Cardiac muscle cell (in vitro differentiated cells and primary cell): Measurements from ENCODE around the gene CSNK2B. TPM values are rescaled to one million over a fixed set of nuclear protein-coding genes. Genes with fewer than 3 reads are reported as not detected.

Source experiments
- DNase-seq, 2 donors: peaks; one replicate each; pipeline versions ENCODE4 v3.0.0 to v3.0.0-alpha.2; 2010 to 2017; ENCODE audit warnings: low read depth in 1 of 2, low spot score in 1 of 2
- H3K27ac ChIP-seq: fragments of 200-600 bp; sonication (generic); 2 replicates; pipeline ENCODE4 v1.5.1; 2016
- H3K27me3 ChIP-seq: fragments of 200-600 bp; sonication (generic); 2 replicates; pipeline ENCODE4 v1.6.0; 2016; ENCODE audit warnings: control low read depth
- H3K36me3 ChIP-seq: fragments of 200-600 bp; sonication (generic); 2 replicates; pipeline ENCODE4 v1.5.1; 2016; ENCODE audit warnings: control low read depth
- H3K4me1 ChIP-seq: fragments of 200-600 bp; sonication (generic); 2 replicates; pipeline ENCODE4 v1.8.1; 2017; ENCODE audit warnings: low read depth, mild to moderate bottlenecking, mixed run types
- H3K4me3 ChIP-seq: fragments of 200-600 bp; sonication (generic); 2 replicates; pipeline ENCODE4 v1.5.1; 2016; ENCODE audit warnings: mild to moderate bottlenecking
- H3K9me3 ChIP-seq: fragments of 200-600 bp; sonication (generic); 2 replicates; pipeline ENCODE4 v1.5.1; 2017; ENCODE audit warnings: low read depth, mild to moderate bottlenecking, control low read depth
- CTCF ChIP-seq: IDR thresholded peaks from 2 replicates; pipeline ENCODE4 v1.5.1; 2012; ENCODE audit warnings: low read depth, mild to moderate bottlenecking, low read length
- polyA plus RNA-seq: library from polyadenylated mRNA; unstranded; fragments of >200 nt; fragmentation: Nextera tagmentation; extraction: Ambion mirVana; gene quantifications from 2 replicates; pipeline ENCODE4 v1.2.1, GENCODE V29; 2016
- total RNA-seq: library from RNA; depleted of rRNA; stranded (reverse); fragments of >200 nt; gene quantifications from 2 replicates; pipeline ENCODE4 v1.2.3, GENCODE V29; 2016

The CSNK2B gene
- total and polyA plus RNA-seq, 2 experiments from 2014 or later: 277 to 310 TPM

- H3K36me3 ChIP-seq: peaks cover 5% of the 10 kb centered on the region
- H3K27ac ChIP-seq: no peak overlapping the region
- no peak for TF ChIP-seq CTCF
- H3K4me1 ChIP-seq: peaks cover 8% of the 10 kb centered on the region
- H3K9me3 ChIP-seq: no peaks in the 10 kb centered on the region
- H3K27me3 ChIP-seq: no peaks in the 10 kb centered on the region
- no peak overlapping the region for H3K4me3 ChIP-seq
- no peak for DNase-seq
Measured at GRCh38 chr6:31700740-31701401, 35.0 kb downstream of the CSNK2B start.

GRCh38 chr6:31701666-31702404 is 36.0 kb downstream of the CSNK2B start:
- Histone ChIP-seq H3K9me3 (no peaks in the 10 kb centered on the region), H3K36me3 (peaks cover 5% of the 10 kb centered on the region), H3K4me1 (peaks cover 8% of the 10 kb centered on the region), H3K27me3 (no peaks in the 10 kb centered on the region), H3K27ac (no peak overlapping the region), H3K4me3 (peak overlapping the region; percentile 88)
- peak in 1 of 2 donors; percentile 32 for DNase-seq
- TF ChIP-seq CTCF: no peak

GRCh38 chr6:31702405-31702818 is 36.5 kb downstream of the CSNK2B start:
- DNase-seq: peak in 1 of 2 donors; percentile 45
- H3K27ac ChIP-seq: peak overlapping the region; percentile 96
- no peak for TF ChIP-seq CTCF

GRCh38 chr6:31702819-31703716 is 37.2 kb downstream of the CSNK2B start, which contains the start of gene ABHD16A:
TSS of gene ABHD16A (minus strand) at chr6:31703324. CDS start at chr6:31703281, 43 bp downstream.
- no peak for TF ChIP-seq CTCF
- peak within 1 kb of the TSS; percentile 96 for H3K27ac ChIP-seq
- H3K9me3 ChIP-seq: no peaks in the 10 kb centered on the region
- peaks cover 8% of the 10 kb centered on the region for H3K4me1 ChIP-seq
- H3K27me3 ChIP-seq: no peaks in the 10 kb centered on the region
- peak within 1 kb of the TSS; percentile 88 for H3K4me3 ChIP-seq
- H3K36me3 ChIP-seq: peaks cover 5% of the 10 kb centered on the region
- peak; percentile 99 for DNase-seq

More at GRCh38 chr6:31702405-31702818, 36.5 kb downstream of the CSNK2B start:
- Histone ChIP-seq H3K4me1 (peaks cover 8% of the 10 kb centered on the region), H3K36me3 (peaks cover 5% of the 10 kb centered on the region), H3K9me3 (no peaks in the 10 kb centered on the region), H3K4me3 (peak overlapping the region; percentile 88), H3K27me3 (no peaks in the 10 kb centered on the region)

- Histone ChIP-seq H3K4me3 (no peak overlapping the region), H3K4me1 (peaks cover 8% of the 10 kb centered on the region), H3K36me3 (no peaks in the 10 kb centered on the region), H3K27ac (no peak overlapping the region), H3K27me3 (no peaks in the 10 kb centered on the region), H3K9me3 (no peaks in the 10 kb centered on the region)
- DNase-seq: no peak
- no peak for TF ChIP-seq CTCF
Measured at GRCh38 chr6:31705931-31706330, 40.1 kb downstream of the CSNK2B start.
